Trophoblast cell (in vitro differentiated cells and primary cell): ENCODE results near the gene SULT1C2.
A peak's percentile ranks its signal among the peaks of the same experiment; 100 is the strongest.

ENCODE experiments used
- DNase-seq, 2 donors: peaks; one replicate each; pipeline ENCODE4 v3.0.0-alpha.2; 2016
- H2AFZ ChIP-seq: 2 replicates; pipeline ENCODE4 v1.6.1; 2013; ENCODE audit warnings: low read length, moderate library complexity, mild to moderate bottlenecking; ENCODE audit not compliant: insufficient read depth, poor library complexity
- H2AK5ac ChIP-seq: 2 replicates; pipeline ENCODE4 v1.6.1; 2013; ENCODE audit warnings: mild to moderate bottlenecking, low read length
- H2BK120ac ChIP-seq: 2 replicates; pipeline ENCODE4 v1.6.1; 2013; ENCODE audit warnings: low read length, mild to moderate bottlenecking, moderate library complexity; ENCODE audit not compliant: insufficient read depth, poor library complexity
- H2BK12ac ChIP-seq: 2 replicates; pipeline ENCODE4 v1.6.1; 2013; ENCODE audit warnings: mild to moderate bottlenecking, low read length, moderate library complexity
- H2BK5ac ChIP-seq: 2 replicates; pipeline ENCODE4 v1.6.1; 2013; ENCODE audit warnings: low read length, low read depth, moderate library complexity, mild to moderate bottlenecking; ENCODE audit not compliant: poor library complexity
- H3K14ac ChIP-seq: 2 replicates; pipeline ENCODE4 v1.6.1; 2013; ENCODE audit warnings: mild to moderate bottlenecking, low read length
- H3K18ac ChIP-seq: 2 replicates; pipeline ENCODE4 v1.6.1; 2013; ENCODE audit warnings: mild to moderate bottlenecking, low read length
- H3K23ac ChIP-seq: 2 replicates; pipeline ENCODE4 v1.6.1; 2013; ENCODE audit warnings: low read length
- H3K27ac ChIP-seq: 2 replicates; pipeline ENCODE4 v1.5.1; 2013; ENCODE audit warnings: low read depth, mild to moderate bottlenecking, inconsistent platforms, low read length, moderate library complexity
- H3K27me3 ChIP-seq: 2 replicates; pipeline ENCODE4 v1.6.1; 2013; ENCODE audit warnings: inconsistent platforms, mild to moderate bottlenecking, low read length, moderate library complexity; ENCODE audit not compliant: insufficient read depth
- H3K36me3 ChIP-seq, 2 experiments: 1 replicate in 1 of 2; 2 replicates in 1 of 2; pipeline ENCODE4 v1.6.1; 2013; ENCODE audit warnings: low read length in 2 of 2, mild to moderate bottlenecking in 2 of 2, moderate library complexity in 1 of 2; ENCODE audit not compliant: insufficient read depth in 2 of 2, control insufficient read depth in 1 of 2
- H3K4ac ChIP-seq: 2 replicates; pipeline ENCODE4 v1.6.1; 2013; ENCODE audit warnings: low read depth, mild to moderate bottlenecking, low read length, moderate library complexity
- H3K4me1 ChIP-seq, 2 experiments: 1 replicate in 1 of 2; 2 replicates in 1 of 2; pipeline ENCODE4 v1.6.1; 2013; ENCODE audit warnings: low read length in 2 of 2, mild to moderate bottlenecking in 2 of 2, moderate library complexity in 1 of 2; ENCODE audit not compliant: insufficient read depth in 2 of 2, control insufficient read depth in 1 of 2
- H3K4me2 ChIP-seq: 2 replicates; pipeline ENCODE4 v1.6.1; 2013; ENCODE audit warnings: inconsistent platforms, mild to moderate bottlenecking, low read length, moderate library complexity
- H3K4me3 ChIP-seq: 2 replicates; pipeline ENCODE4 v1.5.1; 2013; ENCODE audit warnings: mild to moderate bottlenecking, low read depth, low read length, inconsistent platforms
- H3K79me1 ChIP-seq: one replicate; pipeline ENCODE4 v1.6.1; 2013; ENCODE audit warnings: low read length
- H3K79me2 ChIP-seq: 2 replicates; pipeline ENCODE4 v1.6.1; 2013; ENCODE audit warnings: low read length, mild to moderate bottlenecking; ENCODE audit not compliant: control insufficient read depth, insufficient read depth, poor library complexity
- H3K9ac ChIP-seq: 2 replicates; pipeline ENCODE4 v1.6.1; 2013; ENCODE audit warnings: mild to moderate bottlenecking, low read length
- H3K9me3 ChIP-seq: 2 replicates; pipeline ENCODE4 v1.6.1; 2013; ENCODE audit warnings: low read depth, mild to moderate bottlenecking, control low read depth, inconsistent platforms, low read length; ENCODE audit not compliant: insufficient read depth
- H4K12ac ChIP-seq: 2 replicates; pipeline ENCODE4 v1.6.1; 2013; ENCODE audit warnings: low read depth, mild to moderate bottlenecking, low read length, moderate library complexity
- H4K8ac ChIP-seq: 2 replicates; pipeline ENCODE4 v1.6.1; 2013; ENCODE audit warnings: low read depth, mild to moderate bottlenecking, low read length, moderate library complexity
- H4K91ac ChIP-seq: one replicate; pipeline ENCODE4 v1.6.1; 2013; ENCODE audit warnings: low read depth, mild to moderate bottlenecking, low read length, moderate library complexity
- WGBS: extraction: QIAGEN DNeasy Blood & Tissue Kit; methylation state at CpG from one replicate; pipeline ENCODE4 v1.1.7; 2013; ENCODE audit warnings: missing lambda C conversion rate; ENCODE audit not compliant: insufficient read length, insufficient coverage; ENCODE audit errors: extremely low coverage; 5-methylcytosine and 5-hydroxymethylcytosine counted together

SULT1C2 gene

GRCh38 chr2:108268001-108268400, 20.7 kb upstream of the SULT1C2 start:
- H3K4me2 ChIP-seq: no peak overlapping the region
- no peak overlapping the region for H4K12ac ChIP-seq
- no peak overlapping the region for H3K27ac ChIP-seq
- H3K4me1 ChIP-seq: peaks cover 0 to 3% of the 10 kb centered on the region in 2 experiments
- H3K23ac ChIP-seq: no peak overlapping the region
- no peaks in the 10 kb centered on the region for H3K79me2 ChIP-seq
- H3K4ac ChIP-seq: no peak overlapping the region
- no peak overlapping the region for H4K91ac ChIP-seq
- no peak overlapping the region for H2BK12ac ChIP-seq
- H3K9ac ChIP-seq: no peak overlapping the region
- H3K18ac ChIP-seq: no peak overlapping the region
- H3K9me3 ChIP-seq: peaks cover 3% of the 10 kb centered on the region
- no CpG with 5 or more reads among the region's 4 CpGs for WGBS
- no peak overlapping the region for H3K14ac ChIP-seq
- no peak overlapping the region for H4K8ac ChIP-seq
- no peak overlapping the region for H2AFZ ChIP-seq
- no peak overlapping the region for H2BK5ac ChIP-seq
- H2AK5ac ChIP-seq: no peak overlapping the region
- no peak overlapping the region for H2BK120ac ChIP-seq
- H3K27me3 ChIP-seq: no peaks in the 10 kb centered on the region
- no peaks in the 10 kb centered on the region for H3K36me3 ChIP-seq
- H3K4me3 ChIP-seq: no peak overlapping the region
- H3K79me1 ChIP-seq: peaks cover 2% of the 10 kb centered on the region
- peak in 1 of 2 donors; percentile 21 for DNase-seq

GRCh38 chr2:108270346-108270745, 18.3 kb upstream of the SULT1C2 start:
- no peak overlapping the region for H3K18ac ChIP-seq
- H2BK5ac ChIP-seq: no peak overlapping the region
- H4K91ac ChIP-seq: no peak overlapping the region
- no peaks in the 10 kb centered on the region for H3K27me3 ChIP-seq
- H4K8ac ChIP-seq: no peak overlapping the region
- H3K14ac ChIP-seq: no peak overlapping the region
- no CpG with 5 or more reads among the region's 3 CpGs for WGBS
- no peaks in the 10 kb centered on the region for H3K36me3 ChIP-seq
- no peak overlapping the region for H2AFZ ChIP-seq
- H3K4me2 ChIP-seq: no peak overlapping the region
- H3K4me3 ChIP-seq: no peak overlapping the region
- peaks cover 2% of the 10 kb centered on the region for H3K79me1 ChIP-seq
- no peak overlapping the region for H2AK5ac ChIP-seq
- no peak overlapping the region for H3K23ac ChIP-seq
- no peaks in the 10 kb centered on the region for H3K79me2 ChIP-seq
- no peak overlapping the region for H4K12ac ChIP-seq
- H2BK120ac ChIP-seq: no peak overlapping the region
- H2BK12ac ChIP-seq: no peak overlapping the region
- peak; percentile 38 to 84 for DNase-seq
- H3K4ac ChIP-seq: no peak overlapping the region
- H3K4me1 ChIP-seq: peaks cover 0 to 3% of the 10 kb centered on the region in 2 experiments
- no peak overlapping the region for H3K9ac ChIP-seq
- peaks cover 3% of the 10 kb centered on the region for H3K9me3 ChIP-seq
- H3K27ac ChIP-seq: no peak overlapping the region

- H3K4me3 ChIP-seq: no peak overlapping the region
- no peaks in the 10 kb centered on the region for H3K27me3 ChIP-seq
- H3K4me1 ChIP-seq: peaks cover 0 to 3% of the 10 kb centered on the region in 2 experiments
- H2BK120ac ChIP-seq: no peak overlapping the region
- H3K36me3 ChIP-seq: no peaks in the 10 kb centered on the region
- no peak overlapping the region for H4K12ac ChIP-seq
- no peak overlapping the region for H2BK12ac ChIP-seq
- H2BK5ac ChIP-seq: no peak overlapping the region
- H3K9ac ChIP-seq: no peak overlapping the region
- H3K23ac ChIP-seq: no peak overlapping the region
- no peak overlapping the region for H2AFZ ChIP-seq
- peaks cover 3% of the 10 kb centered on the region for H3K9me3 ChIP-seq
- H3K14ac ChIP-seq: no peak overlapping the region
- H3K79me2 ChIP-seq: no peaks in the 10 kb centered on the region
- H3K27ac ChIP-seq: no peak overlapping the region
- DNase-seq: peak; percentile 78 to 80
- H2AK5ac ChIP-seq: no peak overlapping the region
- no peak overlapping the region for H4K8ac ChIP-seq
- H3K4me2 ChIP-seq: no peak overlapping the region
- WGBS: no CpG with 5 or more reads among the region's 5 CpGs
- no peak overlapping the region for H3K4ac ChIP-seq
- no peak overlapping the region for H4K91ac ChIP-seq
- no peak overlapping the region for H3K18ac ChIP-seq
- peaks cover 2% of the 10 kb centered on the region for H3K79me1 ChIP-seq
These were observed 17.8 kb upstream of the SULT1C2 start for GRCh38 chr2:108270768-108271506.

DNA sequence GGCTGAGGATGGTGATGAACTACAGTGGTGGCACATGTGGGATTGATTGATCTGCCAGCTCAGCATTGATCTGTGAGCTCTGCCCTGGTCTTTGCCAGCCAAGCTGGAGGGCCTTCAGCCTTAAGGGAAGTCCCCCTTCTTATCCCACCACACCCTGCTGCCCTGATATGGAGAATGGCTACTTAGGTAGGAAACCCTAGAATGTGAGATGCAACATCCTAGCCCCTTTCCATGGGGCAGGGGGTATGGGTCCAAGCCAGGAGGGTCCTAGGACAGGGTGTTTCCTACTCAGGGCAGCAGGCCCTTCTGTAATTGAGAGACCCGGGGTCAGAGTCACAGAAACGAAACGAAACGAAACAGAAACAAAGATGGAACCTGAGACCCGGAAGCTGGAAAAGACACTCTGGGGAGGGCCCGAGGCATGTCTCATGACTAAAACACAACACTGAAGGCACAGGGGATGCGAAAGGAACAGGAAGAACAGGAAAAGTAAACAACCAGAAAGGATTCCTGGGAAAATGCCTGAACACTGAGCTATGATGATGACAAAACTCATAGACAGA, 16.9 kb upstream of the SULT1C2 start:
- peaks cover 2% of the 10 kb centered on the region for H3K79me1 ChIP-seq
- H3K27ac ChIP-seq: no peak overlapping the region
- peak; percentile 86 to 95 for DNase-seq
- peak overlapping the region; percentile 33 for H3K14ac ChIP-seq
- WGBS: no CpG with 5 or more reads among the region's 7 CpGs
- H2BK120ac ChIP-seq: no peak overlapping the region
- peak overlapping the region; percentile 22 for H4K12ac ChIP-seq
- H4K91ac ChIP-seq: peak overlapping the region; percentile 40
- no peak overlapping the region for H3K4me2 ChIP-seq
- no peak overlapping the region for H3K18ac ChIP-seq
- peaks cover 3% of the 10 kb centered on the region for H3K9me3 ChIP-seq
- no peaks in the 10 kb centered on the region for H3K27me3 ChIP-seq
- no peak overlapping the region for H2BK12ac ChIP-seq
- no peak overlapping the region for H2AK5ac ChIP-seq
- no peak overlapping the region for H4K8ac ChIP-seq
- no peaks in the 10 kb centered on the region for H3K36me3 ChIP-seq
- H2BK5ac ChIP-seq: no peak overlapping the region
- H3K79me2 ChIP-seq: no peaks in the 10 kb centered on the region
- H2AFZ ChIP-seq: no peak overlapping the region
- H3K9ac ChIP-seq: no peak overlapping the region
- no peak overlapping the region for H3K4ac ChIP-seq
- H3K4me1 ChIP-seq: peaks cover 0 to 3% of the 10 kb centered on the region in 2 experiments
- H3K4me3 ChIP-seq: no peak overlapping the region
- H3K23ac ChIP-seq: no peak overlapping the region
